Retinal pigment epithelial cell (primary cell): ENCODE results near the gene TNP1.

ENCODE experiments used
- DNase-seq: peaks from one replicate; pipeline ENCODE4 v3.0.0-alpha.2; 2010; ENCODE audit warnings: low read depth
- H3K4me3 ChIP-seq: 2 replicates; pipeline ENCODE4 v1.5.1; 2011; ENCODE audit warnings: mild to moderate bottlenecking, low read length, control low read depth, moderate library complexity
- CTCF ChIP-seq: conservative IDR thresholded peaks from 2 replicates; pipeline ENCODE4 v1.5.1; 2011; ENCODE audit warnings: low read depth, low read length, control low read depth, inconsistent platforms

TNP1 gene

GRCh38 chr2:216849987-216850386, 9.9 kb downstream of the TNP1 start:
- no peak for TF ChIP-seq CTCF
- DNase-seq = peak; percentile 25
- peak overlapping the region; percentile 2 for H3K4me3 ChIP-seq

- TF ChIP-seq CTCF = no peak
- DNase-seq = no peak
- no peak overlapping the region for H3K4me3 ChIP-seq
Observed at GRCh38 chr2:216845426-216845825, 14.4 kb downstream of the TNP1 start.

GRCh38 chr2:216842636-216843035, 17.2 kb downstream of the TNP1 start:
- no peak overlapping the region for H3K4me3 ChIP-seq
- TF ChIP-seq CTCF = no peak
- no peak for DNase-seq

GRCh38 chr2:216839688-216840087, 20.2 kb downstream of the TNP1 start:
- no peak overlapping the region for H3K4me3 ChIP-seq
- TF ChIP-seq CTCF = no peak
- no peak for DNase-seq

DNA sequence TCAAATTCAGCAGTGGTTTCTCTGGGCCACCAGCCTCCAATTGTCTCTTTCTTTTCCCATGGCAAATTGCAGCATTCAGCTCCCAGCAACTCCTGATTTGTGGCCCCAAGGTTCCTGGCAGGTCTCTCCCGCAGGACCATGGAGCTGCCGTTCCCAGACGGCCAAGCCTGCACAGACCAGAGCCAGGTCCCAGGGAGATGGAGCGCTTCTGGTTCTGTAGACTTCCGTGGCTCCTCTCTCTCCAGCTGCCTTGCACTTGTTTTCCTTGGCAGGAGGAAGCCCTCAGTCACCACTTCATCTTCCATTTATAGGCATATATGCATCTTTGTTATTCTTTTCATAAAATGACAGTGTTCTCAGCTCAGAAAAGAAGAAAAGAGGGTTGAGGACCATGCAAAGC, 21.7 kb downstream of the TNP1 start:
- H3K4me3 ChIP-seq = no peak overlapping the region
- no peak for DNase-seq
- TF ChIP-seq CTCF = no peak

GRCh38 chr2:216837740-216838139, 22.1 kb downstream of the TNP1 start:
- TF ChIP-seq CTCF = no peak
- DNase-seq = no peak

GRCh38 chr2:216833061-216833460, 26.8 kb downstream of the TNP1 start:
- no peak overlapping the region for H3K4me3 ChIP-seq
- no peak for DNase-seq
- TF ChIP-seq CTCF = no peak

More at GRCh38 chr2:216837740-216838139, 22.1 kb downstream of the TNP1 start:
- H3K4me3 ChIP-seq = no peak overlapping the region
